CD4-positive, alpha-beta T cell (primary cell): Measurements from ENCODE around the gene PHACTR3. TPM values are rescaled to one million over a fixed set of nuclear protein-coding genes. Genes with fewer than 3 reads are reported as not detected.

Experiments
- ATAC-seq: fragments of 200-7000 bp; cut with Tn5 transposase; one replicate; pipeline ENCODE4 v1.10.0; 2022; ENCODE audit warnings: mild to moderate bottlenecking; ENCODE audit not compliant: poor library complexity
- CTCF ChIA-PET: fragments of 350-600 bp; sonication (Branson Sonifier 250); formaldehyde crosslinking; loops from one replicate; lab custom pipeline; 2021; ENCODE audit warnings: antibody characterized with exemption, inconsistent platforms; lab: Charles Lee
- POLR2A ChIA-PET: fragments of 350-600 bp; sonication (Branson Sonifier 250); formaldehyde crosslinking; loops from one replicate; lab custom pipeline; 2021; ENCODE audit warnings: antibody characterized with exemption, inconsistent platforms; lab: Charles Lee
- DNase-seq, 14 experiments: peaks; one replicate each; pipeline ENCODE4 v3.0.0-alpha.2; 2013 to 2020; ENCODE audit warnings: mixed read lengths in 2 of 14
- H3K27ac ChIP-seq, 2 donors: one replicate each; pipeline versions ENCODE4 v1.5.1 to v1.7.0; 2013; ENCODE audit warnings: low read length in 2 of 2, low read depth in 1 of 2, mild to moderate bottlenecking in 1 of 2
- H3K27me3 ChIP-seq, 2 experiments: 1 replicate in 1 of 2; 2 replicates in 1 of 2; pipeline versions ENCODE4 v1.6.1 to v1.7.0; 2013; ENCODE audit warnings: low read length in 2 of 2, control low read depth in 1 of 2, mild to moderate bottlenecking in 1 of 2, moderate library complexity in 1 of 2; ENCODE audit not compliant: insufficient read depth in 2 of 2, control insufficient read depth in 1 of 2
- H3K36me3 ChIP-seq: one replicate; pipeline ENCODE4 v1.6.1; 2013; ENCODE audit warnings: low read length, control low read depth; ENCODE audit not compliant: insufficient read depth
- H3K4me1 ChIP-seq: one replicate; pipeline ENCODE4 v1.6.1; 2013; ENCODE audit warnings: low read length, control low read depth; ENCODE audit not compliant: insufficient read depth
- H3K4me3 ChIP-seq: one replicate; pipeline ENCODE4 v1.5.1; 2013; ENCODE audit warnings: mild to moderate bottlenecking, low read length, moderate library complexity
- H3K9me3 ChIP-seq, 2 experiments: 1 replicate in 1 of 2; 2 replicates in 1 of 2; pipeline versions ENCODE4 v1.6.1 to v1.7.0; 2013; ENCODE audit warnings: low read length in 2 of 2, mild to moderate bottlenecking in 2 of 2, control low read depth in 1 of 2, moderate library complexity in 1 of 2; ENCODE audit not compliant: control insufficient read depth in 1 of 2, insufficient read depth in 1 of 2
- H3K27ac Mint-ChIP-seq: one replicate; pipeline ENCODE4 v1.8.0; 2020; ENCODE audit warnings: mixed read lengths
- H3K27me3 Mint-ChIP-seq: one replicate; pipeline ENCODE4 v1.8.0; 2021; ENCODE audit warnings: mixed read lengths
- H3K36me3 Mint-ChIP-seq: one replicate; pipeline ENCODE4 v1.8.0; 2021; ENCODE audit warnings: low read depth, mixed read lengths
- H3K4me1 Mint-ChIP-seq: one replicate; pipeline ENCODE4 v1.8.0; 2021; ENCODE audit warnings: low read depth, mixed read lengths
- H3K4me3 Mint-ChIP-seq: one replicate; pipeline ENCODE4 v1.8.0; 2020; ENCODE audit warnings: mild to moderate bottlenecking, mixed read lengths
- H3K9me3 Mint-ChIP-seq: one replicate; pipeline ENCODE4 v1.8.0; 2020; ENCODE audit warnings: mixed read lengths
- CTCF ChIP-seq: fragments of 200-600 bp; IDR thresholded peaks from one replicate; pipeline ENCODE4 v1.8.0; 2022; ENCODE audit warnings: antibody characterized with exemption, mild to moderate bottlenecking
- intact Hi-C, 2 experiments: fragments of 100-400 bp; cut with DNase I in 1 of 2; cut with micrococcal nuclease in 1 of 2; formaldehyde crosslinking; loops; one replicate each; pipeline versions ENCODE4 v1.15.1 to v1.9.0; 2023 to 2025; cut with DNase I, micrococcal nuclease
- total RNA-seq, 174 experiments: library from RNA in 2 of 174; stranded (reverse) in 2 of 174; gene quantifications; one replicate each; pipeline ENCODE4 v1.2.3 and lab custom pipeline; 2021 to 2026

Gene PHACTR3
- total RNA-seq, 2 experiments from 2014 or later, result not detected

- H3K9me3 Mint-ChIP-seq, result no peaks in the 10 kb centered on the region
- Histone ChIP-seq H3K9me3 (peaks cover 0 to 4% of the 10 kb centered on the region in 2 experiments), H3K27me3 (peaks cover 0 to 6% of the 10 kb centered on the region in 2 experiments), H3K4me3 (no peak overlapping the region), H3K27ac (no peak overlapping the region), H3K4me1 (no peaks in the 10 kb centered on the region), H3K36me3 (no peaks in the 10 kb centered on the region)
- no peak overlapping the region for H3K27ac Mint-ChIP-seq
- no peaks in the 10 kb centered on the region for H3K4me1 Mint-ChIP-seq
- no peak for TF ChIP-seq CTCF
- intact Hi-C loops, result no loop called here
- no peaks in the 10 kb centered on the region for H3K27me3 Mint-ChIP-seq
- no peak overlapping the region for H3K4me3 Mint-ChIP-seq
- ChIA-PET CTCF (no interaction called here), POLR2A (no interaction called here)
- no peak for DNase-seq
- no peaks in the 10 kb centered on the region for H3K36me3 Mint-ChIP-seq
- ATAC-seq, result no peak
These were observed 213.7 kb downstream of the PHACTR3 start for GRCh38 chr20:59817846-59818615.

DNA sequence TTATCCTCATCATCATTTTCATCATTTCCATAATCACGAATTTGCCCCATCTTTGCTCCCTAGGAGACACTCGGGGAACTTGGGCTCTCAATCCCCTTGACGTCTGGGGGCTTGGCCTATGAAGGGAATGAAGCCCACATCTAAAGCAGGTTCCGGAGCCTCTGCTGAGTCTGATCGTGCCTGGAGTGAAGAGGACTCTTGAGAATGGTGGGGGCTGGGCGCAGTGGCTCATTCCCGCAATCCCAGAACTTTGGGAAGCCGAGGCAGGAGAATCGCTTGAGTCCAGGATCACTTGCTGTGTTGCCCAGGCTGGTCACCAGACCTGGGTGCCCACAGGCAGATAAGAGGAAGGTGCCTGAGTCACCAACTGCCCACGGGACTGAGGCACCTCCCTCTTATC, 214.6 kb downstream of the PHACTR3 start:
- H3K9me3 ChIP-seq, result peaks cover 0 to 4% of the 10 kb centered on the region in 2 experiments
- no peaks in the 10 kb centered on the region for H3K27me3 Mint-ChIP-seq
- H3K9me3 Mint-ChIP-seq, result no peaks in the 10 kb centered on the region
- CTCF ChIA-PET, result no interaction called here
- no peaks in the 10 kb centered on the region for H3K36me3 ChIP-seq
- H3K4me3 ChIP-seq, result no peak overlapping the region
- H3K27me3 ChIP-seq, result peaks cover 0 to 6% of the 10 kb centered on the region in 2 experiments
- H3K4me1 Mint-ChIP-seq, result no peaks in the 10 kb centered on the region
- no peak overlapping the region for H3K27ac Mint-ChIP-seq
- no peaks in the 10 kb centered on the region for H3K4me1 ChIP-seq
- H3K27ac ChIP-seq, result no peak overlapping the region
- POLR2A ChIA-PET, result no interaction called here
- TF ChIP-seq CTCF, result no peak
- H3K4me3 Mint-ChIP-seq, result no peak overlapping the region
- intact Hi-C loops, result no loop called here
- ATAC-seq, result no peak
- no peak for DNase-seq
- H3K36me3 Mint-ChIP-seq, result no peaks in the 10 kb centered on the region

GRCh38 chr20:59819496-59820203, 215.3 kb downstream of the PHACTR3 start:
- Mint-ChIP-seq H3K4me3 (no peak overlapping the region), H3K4me1 (no peaks in the 10 kb centered on the region), H3K27me3 (no peaks in the 10 kb centered on the region), H3K27ac (no peak overlapping the region), H3K9me3 (no peaks in the 10 kb centered on the region), H3K36me3 (no peaks in the 10 kb centered on the region)
- H3K27me3 ChIP-seq, result peaks cover 0 to 6% of the 10 kb centered on the region in 2 experiments
- no peak overlapping the region for H3K27ac ChIP-seq
- CTCF ChIA-PET, result no interaction called here
- no peak for TF ChIP-seq CTCF
- intact Hi-C loops, result no loop called here
- POLR2A ChIA-PET, result no interaction called here
- ATAC-seq (no peak), DNase-seq (no peak)
- no peaks in the 10 kb centered on the region for H3K4me1 ChIP-seq
- H3K4me3 ChIP-seq, result no peak overlapping the region
- no peaks in the 10 kb centered on the region for H3K36me3 ChIP-seq
- H3K9me3 ChIP-seq, result peaks cover 0 to 4% of the 10 kb centered on the region in 2 experiments
